HG02798 (cell line): Measurements from ENCODE around the gene MGAT5.

Experiments
- ATAC-seq: cut with Tn5 transposase; IDR thresholded peaks from one replicate; pipeline ENCODE4 v1.9.1; 2021; ENCODE audit warnings: mild to moderate bottlenecking; ENCODE audit not compliant: unreplicated experiment, poor library complexity

The MGAT5 gene

GRCh38 chr2:134231301-134231964, 22.4 kb upstream of the MGAT5 start:
- ATAC-seq, result no peak

- no peak for ATAC-seq
Observed at GRCh38 chr2:134231965-134232340, 21.9 kb upstream of the MGAT5 start.

GRCh38 chr2:134232461-134232860, 21.4 kb upstream of the MGAT5 start:
- no peak for ATAC-seq

- ATAC-seq, result peak; percentile 29
Observed at GRCh38 chr2:134232868-134233727, 20.8 kb upstream of the MGAT5 start.

DNA sequence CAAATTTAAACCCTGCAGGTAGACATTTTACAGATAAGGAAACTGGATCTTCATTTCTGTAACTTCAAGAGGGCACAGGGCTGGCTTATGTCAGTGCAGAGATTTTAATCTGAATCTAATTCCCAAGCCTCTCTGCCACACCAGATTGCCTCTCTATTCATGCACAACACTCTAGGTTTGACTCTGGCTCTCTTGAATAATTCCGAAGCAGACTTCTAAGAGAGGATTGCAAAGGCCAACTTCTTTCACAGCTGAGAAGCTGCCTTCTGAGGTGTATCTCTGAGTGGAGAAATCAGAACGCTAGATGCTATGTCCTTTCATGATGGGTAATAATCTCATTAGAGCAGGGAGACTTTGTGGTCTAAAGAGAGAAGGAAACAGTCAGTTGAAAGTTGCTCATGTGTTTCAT, 20.1 kb upstream of the MGAT5 start:
- ATAC-seq, result peak; percentile 45

- no peak for ATAC-seq
Observed at GRCh38 chr2:134234535-134234934, 19.3 kb upstream of the MGAT5 start.

- no peak for ATAC-seq
Observed at GRCh38 chr2:134235510-134236144, 18.2 kb upstream of the MGAT5 start.

DNA sequence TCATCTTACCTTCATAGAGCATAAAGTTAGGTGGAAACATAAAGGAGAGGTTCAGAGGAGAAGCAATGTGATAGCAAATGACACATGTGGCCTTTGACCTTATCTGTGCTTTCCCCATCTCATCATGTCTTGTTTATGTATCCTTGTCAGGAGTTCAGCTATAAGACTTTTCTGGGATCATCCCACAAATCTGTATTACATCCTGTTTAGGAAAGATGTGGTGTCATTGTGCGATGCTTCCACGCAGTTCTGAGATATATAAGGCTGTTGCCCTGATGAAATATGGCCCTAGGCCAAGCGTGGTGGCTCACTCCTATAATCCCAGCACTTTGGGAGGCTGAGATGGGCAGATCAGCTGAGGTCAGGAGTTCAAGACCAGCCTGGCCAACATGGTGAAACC, 15.5 kb upstream of the MGAT5 start:
- ATAC-seq, result no peak

DNA sequence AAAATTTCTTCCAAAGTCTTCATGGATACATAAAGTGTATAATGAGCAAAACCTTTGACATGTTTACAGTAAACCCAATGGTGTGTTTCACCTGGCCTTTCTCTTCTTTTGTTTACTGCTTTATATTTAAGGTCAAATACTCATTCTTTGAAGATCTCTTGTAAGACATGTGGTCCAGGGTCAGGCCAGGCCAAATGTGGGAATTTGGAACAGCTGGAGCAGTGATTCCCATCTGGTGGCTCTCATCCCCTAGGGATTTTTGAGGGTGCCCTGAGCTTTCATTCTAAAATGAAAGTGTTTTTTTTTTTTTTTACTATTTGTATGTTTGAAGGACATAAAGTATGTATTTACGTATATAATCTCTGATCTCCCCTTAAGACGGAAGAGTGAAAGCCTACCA, 13.8 kb upstream of the MGAT5 start:
- no peak for ATAC-seq

DNA sequence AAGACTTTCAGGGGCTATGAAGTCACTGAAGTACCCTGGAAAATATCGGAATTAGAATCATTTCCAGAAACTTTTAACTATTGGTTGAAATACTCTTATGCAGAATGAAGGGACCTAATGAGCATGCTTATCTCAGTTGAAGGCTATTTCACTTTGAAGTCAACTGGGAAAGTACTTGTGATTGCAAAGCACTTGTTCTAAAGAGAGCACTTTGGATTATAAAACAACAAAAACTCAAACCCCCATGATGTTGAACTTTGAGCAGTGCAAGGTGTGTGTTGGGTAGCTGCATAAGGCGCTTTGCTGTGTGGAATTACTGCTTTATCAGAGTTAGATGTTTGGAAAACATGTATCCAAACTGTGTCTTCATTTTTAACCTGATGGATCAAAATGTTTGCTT, 12.0 kb upstream of the MGAT5 start:
- no peak for ATAC-seq

GRCh38 chr2:134243244-134243643, 10.6 kb upstream of the MGAT5 start:
- ATAC-seq, result no peak

DNA sequence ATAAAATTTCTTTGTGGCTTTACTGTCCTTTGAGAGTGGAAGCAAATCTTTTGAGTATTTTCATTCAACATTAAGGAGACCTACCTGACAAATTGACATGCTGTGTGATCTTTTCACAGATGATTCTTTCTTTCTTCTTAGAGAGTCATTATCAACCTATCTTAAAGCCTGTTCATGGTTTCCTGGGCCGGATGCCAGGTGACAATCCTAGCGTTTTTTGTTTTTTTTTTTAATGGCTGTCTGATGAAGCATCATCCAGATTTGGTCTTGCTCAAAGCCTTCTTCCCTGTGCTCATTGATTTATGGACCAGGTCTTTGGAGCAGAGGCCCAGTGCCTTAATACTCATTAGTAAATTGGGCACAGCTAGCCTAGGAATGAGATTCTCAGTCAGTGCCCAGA, 9.8 kb upstream of the MGAT5 start:
- ATAC-seq, result no peak

- ATAC-seq, result no peak
Observed at GRCh38 chr2:134244587-134244986, 9.3 kb upstream of the MGAT5 start.

DNA sequence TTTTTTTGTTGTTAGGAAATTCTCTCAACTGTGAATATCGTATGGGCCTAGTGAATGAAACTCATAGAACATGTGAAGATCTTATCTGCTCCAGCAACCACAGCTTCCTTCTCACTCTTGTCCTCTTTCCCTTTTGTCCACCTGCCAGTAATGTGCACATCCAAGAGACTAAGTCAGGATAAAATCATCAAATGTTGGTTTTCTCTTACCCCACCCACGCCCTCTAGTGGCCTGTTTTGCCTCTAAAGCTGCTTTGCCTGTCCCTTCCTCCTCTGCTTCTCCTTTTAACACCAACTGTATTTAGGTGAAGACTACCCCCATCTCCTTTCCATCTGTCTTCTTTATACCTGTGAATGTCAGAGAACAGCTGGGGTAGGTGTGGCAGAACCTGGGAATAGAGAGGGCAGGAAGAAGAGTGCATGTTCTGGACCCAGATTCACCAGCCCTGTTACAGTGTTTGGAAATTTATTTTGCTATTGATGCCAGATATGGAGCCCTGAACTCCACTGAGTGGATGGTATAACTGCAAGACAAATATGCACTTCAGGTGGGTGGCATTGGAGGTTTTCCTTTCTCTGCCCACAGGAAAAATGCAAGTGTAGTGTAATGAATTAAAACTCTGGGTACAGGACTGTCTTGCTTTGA, 8.4 kb upstream of the MGAT5 start:
- peak; percentile 34 for ATAC-seq

GRCh38 chr2:134246154-134246874, 7.6 kb upstream of the MGAT5 start:
- no peak for ATAC-seq

DNA sequence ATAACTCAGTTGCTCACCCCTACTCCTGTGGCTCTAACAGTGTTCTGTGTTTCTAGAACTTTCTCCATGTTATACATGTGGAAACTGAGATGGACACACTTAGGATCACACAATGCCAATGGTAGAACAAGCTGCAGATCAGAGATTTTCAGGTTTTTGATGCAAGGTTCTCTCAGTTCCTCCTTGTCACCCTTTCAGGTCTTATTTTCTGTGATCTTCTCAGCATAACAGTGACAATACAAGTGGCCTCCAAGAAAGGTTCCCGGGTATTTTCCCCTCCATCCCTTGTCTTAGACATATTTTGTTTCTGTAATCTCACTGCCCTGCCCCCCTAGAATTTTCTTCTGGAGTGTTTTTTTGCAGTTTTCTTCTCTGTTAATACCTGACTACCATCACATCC, 6.2 kb upstream of the MGAT5 start:
- peak; percentile 64 for ATAC-seq

GRCh38 chr2:134248913-134249312, 5.0 kb upstream of the MGAT5 start:
- ATAC-seq, result no peak

- no peak for ATAC-seq
Observed at GRCh38 chr2:134249755-134250154, 4.1 kb upstream of the MGAT5 start.

GRCh38 chr2:134250840-134251461, 2.9 kb upstream of the MGAT5 start:
- no peak for ATAC-seq
